ENCODE data around the gene IL3. TPM values are rescaled to one million over a fixed set of nuclear protein-coding genes. Genes with fewer than 3 reads are reported as not detected.

Gene IL3
- total RNA-seq, 4 donors from 2014 or later, result not detected

DNA sequence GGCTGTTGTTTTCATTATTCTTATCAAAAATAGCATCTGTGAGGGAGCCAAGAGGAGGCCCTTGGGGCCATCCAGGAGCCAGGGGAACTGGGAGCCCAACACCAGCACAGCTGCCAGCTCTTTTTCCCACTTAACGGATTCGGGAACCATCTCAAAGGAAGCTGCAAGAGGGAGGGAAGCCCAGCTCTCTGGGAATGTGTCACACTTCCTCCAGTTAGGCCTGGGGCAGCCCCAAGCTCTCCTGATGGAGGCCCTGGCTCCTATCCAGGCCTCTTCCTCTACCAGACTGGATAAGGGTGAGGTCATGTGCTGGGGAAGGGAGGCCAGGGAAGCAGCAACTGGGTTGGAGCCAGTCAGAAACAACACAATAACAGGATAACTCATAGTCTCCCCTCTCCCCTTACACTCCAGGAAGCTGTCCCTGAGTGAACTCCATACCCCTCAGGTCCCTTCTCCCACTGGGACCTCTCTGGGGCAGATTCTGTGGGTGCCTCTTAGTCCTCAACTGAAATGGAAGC lies 25.9 kb downstream of the IL3 start:
- no peak for TF ChIP-seq CTCF (IDR thresholded peaks at IDR 0.05)
- DNase-seq (ENCODE audit: low spot score), result no peak

DNA sequence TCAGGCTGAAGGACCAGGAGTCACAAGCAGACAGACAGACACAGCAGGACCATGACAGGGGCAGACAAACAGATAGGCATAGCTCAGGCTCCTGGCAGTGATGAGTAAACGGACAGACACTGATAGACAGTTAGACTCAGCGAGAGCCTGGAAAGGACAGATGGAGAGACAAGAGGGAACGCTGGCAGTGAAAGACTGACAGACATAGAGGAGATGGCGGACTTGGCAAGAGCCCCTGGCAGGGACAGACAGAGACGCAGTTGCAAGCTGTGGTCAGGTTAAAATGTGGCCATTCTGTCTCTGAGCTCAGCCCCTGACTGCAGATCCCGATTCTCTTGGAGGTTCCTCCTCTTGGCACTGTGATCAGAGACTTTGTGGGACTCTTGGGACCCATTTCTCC lies 26.7 kb downstream of the IL3 start:
- ATAC-seq (ENCODE audit: low FRiP score) (no peak), DNase-seq (ENCODE audit: low spot score) (no peak)
- no peak for TF ChIP-seq CTCF (IDR thresholded peaks at IDR 0.05)

More for the DNA sequence above, 25.9 kb downstream of the IL3 start:
- ATAC-seq (ENCODE audit: low FRiP score), result peak; percentile 39

DNA sequence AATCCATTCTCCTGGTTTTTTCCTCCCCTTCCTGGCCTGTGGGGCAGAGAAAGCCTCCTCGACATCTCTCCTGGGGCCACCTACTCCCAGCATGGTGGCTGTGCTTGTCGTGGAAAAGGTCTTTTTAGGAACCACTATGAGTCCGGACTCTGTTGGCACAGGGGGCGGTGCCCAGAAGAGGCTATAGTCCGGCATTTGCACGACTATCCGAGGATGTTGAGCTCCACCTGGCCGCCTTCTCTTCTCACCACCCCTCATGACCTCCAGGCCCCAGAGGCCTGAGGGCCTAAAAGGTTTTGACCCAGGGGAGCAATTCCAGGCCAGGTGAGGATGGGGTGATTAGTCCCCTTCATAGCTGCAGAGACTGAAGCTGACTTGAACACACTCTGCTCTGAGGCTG lies 27.2 kb downstream of the IL3 start:
- no peak for DNase-seq (ENCODE audit: low spot score)
- no peak for TF ChIP-seq CTCF (IDR thresholded peaks at IDR 0.05)
- ATAC-seq (ENCODE audit: low FRiP score), result no peak

- TF ChIP-seq CTCF (IDR thresholded peaks at IDR 0.05), result no peak
- ATAC-seq (ENCODE audit: low FRiP score), result no peak
- no peak for DNase-seq (ENCODE audit: low spot score)
Observed at GRCh38 chr5:132089363-132089762, 28.9 kb downstream of the IL3 start.

DNA sequence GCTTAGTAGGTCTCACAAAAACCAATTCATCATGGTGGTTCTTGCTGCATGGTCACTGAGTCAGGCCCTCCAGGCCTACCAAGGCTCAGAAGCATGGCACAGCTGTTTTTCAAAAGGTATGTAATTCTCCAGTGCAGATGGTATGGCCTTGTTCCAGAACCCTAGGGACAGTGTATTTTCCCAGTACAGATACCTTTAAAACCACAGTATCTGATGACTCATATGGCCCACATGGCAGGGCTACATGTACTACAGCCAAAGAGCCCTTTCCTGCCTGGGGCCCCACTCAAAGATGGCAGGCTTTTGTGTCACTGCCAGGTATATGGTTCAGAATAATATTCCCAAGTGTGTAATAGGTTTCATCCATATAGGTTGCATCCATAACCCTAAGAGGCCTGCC lies 29.7 kb downstream of the IL3 start:
- DNase-seq (ENCODE audit: low spot score) (no peak), ATAC-seq (ENCODE audit: low FRiP score) (no peak)
- no peak for TF ChIP-seq CTCF (IDR thresholded peaks at IDR 0.05)

DNA sequence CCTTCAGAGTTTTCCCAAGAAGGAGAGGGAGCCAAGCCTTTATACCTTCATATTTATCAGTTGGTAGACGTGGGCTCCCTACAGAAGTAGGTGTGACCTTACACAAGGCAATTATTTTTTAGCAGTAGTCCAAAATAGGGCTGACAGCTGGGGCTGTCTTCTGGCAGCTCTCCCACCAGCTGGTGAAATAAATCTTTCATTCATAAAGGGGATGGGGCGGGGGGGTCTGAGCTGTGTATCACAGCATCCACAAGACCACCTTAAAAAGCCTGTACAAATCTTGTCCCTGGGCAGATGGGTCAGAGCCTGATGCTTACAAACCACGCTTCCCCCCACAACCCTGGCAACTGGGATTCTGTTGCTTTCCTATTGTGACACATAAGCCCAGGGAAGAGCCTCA lies 32.8 kb downstream of the IL3 start:
- DNase-seq (ENCODE audit: low spot score) (no peak), ATAC-seq (ENCODE audit: low FRiP score) (no peak)
- TF ChIP-seq CTCF (IDR thresholded peaks at IDR 0.05), result no peak

GRCh38 chr5:132094393-132095076 lies 34.1 kb downstream of the IL3 start:
- no peak for TF ChIP-seq CTCF (IDR thresholded peaks at IDR 0.05)
- DNase-seq (ENCODE audit: low spot score) (no peak), ATAC-seq (ENCODE audit: low FRiP score) (no peak)
